Gastroesophageal sphincter (tissue), 4 donors: ENCODE measurements around the gene HTR3B. TPM values are rescaled to one million over a fixed set of nuclear protein-coding genes. Genes with fewer than 3 reads are reported as not detected.

Experiments used
- ATAC-seq: fragments of 150-250 bp; one replicate; pipeline ENCODE4 v1.9.1; 2016; ENCODE audit warnings: mild to moderate bottlenecking, moderate library complexity
- H3K27ac ChIP-seq, 4 donors: fragments of 200-600 bp; sonication (generic) in 3 of 4; 1 replicate in 3 of 4; 2 replicates in 1 of 4; pipeline ENCODE4 v1.5.1; 2016 to 2019
- H3K27me3 ChIP-seq: fragments of 200-600 bp; sonication (generic); one replicate; pipeline ENCODE4 v1.5.1; 2019
- H3K36me3 ChIP-seq, 2 donors: fragments of 200-600 bp; sonication (generic); one replicate each; pipeline ENCODE4 v1.5.1; 2019; ENCODE audit warnings: control low read depth in 1 of 2
- H3K4me1 ChIP-seq, 3 donors: fragments of 200-600 bp; sonication (generic); 1 replicate in 2 of 3; 2 replicates in 1 of 3; pipeline ENCODE4 v1.5.1; 2016 to 2019; ENCODE audit warnings: control low read depth in 2 of 3
- H3K4me3 ChIP-seq, 2 donors: fragments of 200-600 bp; sonication (generic); one replicate each; pipeline ENCODE4 v1.5.1; 2019; ENCODE audit warnings: mild to moderate bottlenecking in 1 of 2, moderate library complexity in 1 of 2
- H3K9me3 ChIP-seq, 3 donors: fragments of 200-600 bp; sonication (generic); one replicate each; pipeline ENCODE4 v1.5.1; 2017 to 2019; ENCODE audit warnings: control low read depth in 2 of 3
- CTCF ChIP-seq, 4 experiments: fragments of 200-600 bp in 2 of 4; fragments of 450-650 bp in 2 of 4; sonication (generic) in 1 of 4; IDR thresholded peaks; one replicate each; pipeline ENCODE4 v1.5.1; 2017 to 2019; ENCODE audit warnings: antibody characterized with exemption in 4 of 4, mild to moderate bottlenecking in 2 of 4, moderate library complexity in 2 of 4
- EP300 ChIP-seq: sonication (generic); formaldehyde crosslinking; IDR thresholded peaks from one replicate; pipeline ENCODE4 v1.6.1; 2017; ENCODE audit warnings: antibody characterized with exemption, mild to moderate bottlenecking
- POLR2A ChIP-seq, 2 donors: fragments of 450-650 bp; IDR thresholded peaks; one replicate each; pipeline ENCODE4 v1.6.1; 2017; ENCODE audit warnings: antibody characterized with exemption in 2 of 2, mild to moderate bottlenecking in 2 of 2, moderate library complexity in 1 of 2
- POLR2AphosphoS5 ChIP-seq: sonication (generic); formaldehyde crosslinking; IDR thresholded peaks from one replicate; pipeline ENCODE4 v1.6.1; 2017; ENCODE audit warnings: antibody characterized with exemption
- WGBS, 2 donors: methylation state at CpG; one replicate each; pipeline ENCODE4 v1.1.5; 2018; ENCODE audit warnings: low coverage in 1 of 2; 5-methylcytosine and 5-hydroxymethylcytosine counted together
- small RNA-seq, 4 donors: library from RNA; depleted of rRNA; stranded (forward); fragments of <200 nt; gene quantifications; one replicate each; pipeline ENCODE3, GENCODE V24; 2016
- total RNA-seq, 4 donors: library from RNA; depleted of rRNA; stranded (reverse); fragments of >200 nt; gene quantifications; one replicate each; pipeline ENCODE4 v1.1.0, GENCODE V29; 2016

Gene HTR3B
- total RNA-seq, 4 donors from 2014 or later = not detected

DNA sequence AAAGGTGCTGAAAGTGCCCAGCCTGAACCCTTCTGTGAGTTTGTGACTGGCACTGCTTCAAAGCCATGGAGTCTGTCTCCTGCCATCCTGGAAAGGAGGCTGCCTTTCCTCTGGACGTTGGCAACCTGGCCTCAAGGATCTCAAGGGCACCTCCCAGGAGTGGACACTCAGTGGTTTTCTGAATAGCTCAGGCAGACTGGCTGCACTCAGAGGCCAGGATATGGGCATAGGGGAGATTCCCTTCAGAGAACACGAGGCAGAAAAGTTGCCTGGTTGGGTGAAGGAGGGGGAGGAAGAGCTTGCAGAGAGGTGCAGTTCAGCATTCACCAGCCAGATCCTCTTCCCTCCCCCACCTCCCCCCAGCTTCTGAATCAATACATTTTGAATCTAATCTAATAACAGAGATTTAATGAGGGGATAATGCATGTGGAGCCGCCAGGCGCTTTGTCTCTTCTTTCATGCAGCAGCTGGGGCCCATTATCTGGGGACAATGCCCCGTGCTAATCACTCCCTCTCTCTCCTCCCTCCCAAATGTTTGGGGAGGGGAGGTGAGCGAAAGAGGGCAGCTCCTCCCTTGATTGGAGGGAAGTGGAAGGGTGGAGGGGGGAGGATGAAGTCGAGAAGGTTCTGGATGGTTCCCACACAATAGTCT lies 88.0 kb downstream of the HTR3B start:
- Histone ChIP-seq H3K27ac (no peak overlapping the region), H3K36me3 (no peaks in the 10 kb centered on the region), H3K27me3 (peaks cover 54% of the 10 kb centered on the region), H3K9me3 (no peaks in the 10 kb centered on the region), H3K4me3 (no peak overlapping the region), H3K4me1 (peaks cover 0 to 7% (median 0%) of the 10 kb centered on the region in 3 donors)
- no peak for ATAC-seq
- 11 to 24% methylated on average over 3 to 6 of the region's 7 CpGs for WGBS, 2 donors
- TF ChIP-seq POLR2AphosphoS5 (no peak), POLR2A (IDR thresholded peaks at IDR 0.05) (no peak), EP300 (no peak), CTCF (IDR thresholded peaks at IDR 0.05) (no peak)

DNA sequence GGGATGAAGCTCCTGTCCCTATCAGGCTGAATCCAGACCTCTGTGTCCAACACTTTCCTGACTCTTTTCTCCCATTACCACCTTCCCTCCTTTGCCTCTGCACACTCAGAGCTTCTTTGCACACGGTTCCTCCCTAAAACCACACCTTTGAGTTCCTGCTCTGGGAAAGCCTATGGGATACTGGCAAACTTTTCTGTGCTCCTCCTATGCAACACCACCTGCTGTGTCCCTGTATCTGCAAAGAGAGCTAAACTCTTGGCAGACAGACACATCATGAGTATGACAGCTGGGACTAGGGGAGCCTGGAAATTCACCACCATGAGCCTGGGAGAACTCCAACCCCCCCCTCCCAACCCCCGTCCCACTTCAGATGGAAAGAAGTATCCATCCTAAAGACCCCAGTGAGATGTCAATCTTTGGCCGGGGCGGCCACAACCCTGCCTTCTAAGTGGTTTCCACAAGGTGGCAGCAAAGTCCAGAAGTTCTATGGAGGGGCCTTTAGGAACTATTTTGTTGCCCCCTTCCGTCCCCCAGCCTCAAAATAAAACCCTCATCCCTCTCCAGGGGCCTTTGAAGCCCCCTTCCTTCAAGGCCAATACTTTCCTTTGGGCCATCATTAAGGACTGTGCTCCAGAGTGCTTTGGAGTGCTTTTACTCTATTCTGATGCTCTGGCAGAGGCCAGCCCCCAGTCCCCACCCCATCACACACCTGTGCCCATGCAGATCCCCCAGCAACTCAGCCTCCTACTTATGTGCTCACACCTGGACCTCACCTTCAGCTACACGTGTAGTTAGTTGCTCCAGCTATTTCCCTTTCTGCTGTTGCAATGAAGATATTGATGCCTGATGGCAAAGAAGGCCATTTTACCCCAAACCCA lies 89.7 kb downstream of the HTR3B start:
- Histone ChIP-seq H3K27me3 (peaks cover 60% of the 10 kb centered on the region), H3K4me1 (peaks cover 0 to 9% (median 0%) of the 10 kb centered on the region in 3 donors), H3K36me3 (no peaks in the 10 kb centered on the region), H3K27ac (no peak overlapping the region), H3K9me3 (no peaks in the 10 kb centered on the region), H3K4me3 (no peak overlapping the region)
- TF ChIP-seq CTCF (IDR thresholded peaks at IDR 0.05) (peak in 3 of 4 experiments; percentile 42 to 82 (median 48)), EP300 (no peak)
- no peak for ATAC-seq
- WGBS, 2 donors = 3 to 7% methylated on average over 3 to 4 of the region's 6 CpGs

Small RNAs within 50 kb of the gene (small RNA-seq; reads per million reads assigned to genes)
- 0 reads per million in 4 donors for gene RNU6-1107P

Other genes with a start within 250 kb of the HTR3B start
- under 1 TPM in 3 of 4 donors, not detected in 1; 0.40 to 0.85 (median 0.47) TPM for gene TMPRSS5, start 198.5 kb upstream of the HTR3B start, total RNA-seq
- gene ZW10, start 131.1 kb upstream of the HTR3B start, total RNA-seq = 10 to 100 TPM in 3 of 4 donors, 1 to 10 TPM in 1; 9.8 to 15.8 (median 13.0) TPM
- not detected for gene CLDN25, start 125.0 kb upstream of the HTR3B start, total RNA-seq
- 10 to 100 TPM; 12.5 to 64.8 (median 38.7) TPM for gene USP28, start 29.2 kb upstream of the HTR3B start, total RNA-seq
- gene HTR3A, start 70.3 kb downstream of the HTR3B start, total RNA-seq = under 1 TPM in 2 of 4 donors, not detected in 2; 0.54 to 0.77 TPM
- gene ZBTB16, start 154.9 kb downstream of the HTR3B start, total RNA-seq = 100 to 1,000 TPM; 153 to 284 (median 232) TPM